ENCODE data around the gene OXLD1.
"Not testable (repeated sequence)": the region's sequence is repeated elsewhere in the genome, so short reads cannot be mapped to it uniquely, and the experiment has no call there.

Gene OXLD1

GRCh38 chr17:81652906-81653771 lies 13.3 kb downstream of the OXLD1 start:
- DNase-seq (ENCODE audit: low read depth in 2 of 2) = no peak

GRCh38 chr17:81651692-81652091 lies 14.7 kb downstream of the OXLD1 start:
- DNase-seq (ENCODE audit: low read depth in 2 of 2) = no peak

- DNase-seq (ENCODE audit: low read depth in 2 of 2) = no peak
Measured at GRCh38 chr17:81650951-81651350, 15.5 kb downstream of the OXLD1 start.

- DNase-seq (ENCODE audit: low read depth in 2 of 2) = no peak
Measured at GRCh38 chr17:81648707-81649085, 17.7 kb downstream of the OXLD1 start.

GRCh38 chr17:81648013-81648706 lies 18.2 kb downstream of the OXLD1 start:
- DNase-seq (ENCODE audit: low read depth in 2 of 2) = no peak

- no peak for DNase-seq (ENCODE audit: low read depth in 2 of 2)
Measured at GRCh38 chr17:81647640-81648012, 18.8 kb downstream of the OXLD1 start.

- DNase-seq (ENCODE audit: low read depth in 2 of 2) = no peak
Measured at GRCh38 chr17:81646869-81647600, 19.4 kb downstream of the OXLD1 start.

- no peak for DNase-seq (ENCODE audit: low read depth in 2 of 2)
Measured at GRCh38 chr17:81644976-81645952, 21.1 kb downstream of the OXLD1 start.

GRCh38 chr17:81644496-81644895 lies 21.9 kb downstream of the OXLD1 start:
- no peak for DNase-seq (ENCODE audit: low read depth in 2 of 2)

GRCh38 chr17:81641825-81642489 lies 24.4 kb downstream of the OXLD1 start:
- DNase-seq (ENCODE audit: low read depth in 2 of 2) = no peak

- DNase-seq (ENCODE audit: low read depth in 2 of 2) = no peak
Measured at GRCh38 chr17:81640011-81640410, 26.4 kb downstream of the OXLD1 start.

- DNase-seq (ENCODE audit: low read depth in 2 of 2) = no peak
Measured at GRCh38 chr17:81638683-81639082, 27.7 kb downstream of the OXLD1 start.

GRCh38 chr17:81636505-81637288 lies 29.7 kb downstream of the OXLD1 start, which contains the start of the genes NPLOC4 and TSPAN10:
NPLOC4 (minus strand) TSS chr17:81637112; CDS start chr17:81636930, 182 bp downstream.
TSPAN10 (plus strand) TSS chr17:81637196; CDS start chr17:81642413, 5,217 bp downstream.
- peak; percentile 55 to 76 for DNase-seq (ENCODE audit: low read depth in 2 of 2)

- DNase-seq (ENCODE audit: low read depth in 2 of 2) = no peak
Measured at GRCh38 chr17:81635973-81636504, 30.4 kb downstream of the OXLD1 start.

GRCh38 chr17:81635431-81635830 lies 31.0 kb downstream of the OXLD1 start:
- no peak for DNase-seq (ENCODE audit: low read depth in 2 of 2)

GRCh38 chr17:81631482-81631881 lies 34.9 kb downstream of the OXLD1 start:
- DNase-seq (ENCODE audit: low read depth in 2 of 2) = no peak

GRCh38 chr17:81630274-81630673 lies 36.1 kb downstream of the OXLD1 start:
- DNase-seq (ENCODE audit: low read depth in 2 of 2) = no peak

- no peak for DNase-seq (ENCODE audit: low read depth in 2 of 2)
Measured at GRCh38 chr17:81621494-81622130, 44.8 kb downstream of the OXLD1 start.

GRCh38 chr17:81618307-81618706 lies 48.1 kb downstream of the OXLD1 start:
- not testable (repeated sequence) for DNase-seq (ENCODE audit: low read depth in 2 of 2)
